Transverse colon (tissue), 4 donors: Measurements from ENCODE around the gene PTPRN. TPM values are rescaled to one million over a fixed set of nuclear protein-coding genes. Genes with fewer than 3 reads are reported as not detected.
"Not testable (repeated sequence)": the region's sequence is repeated elsewhere in the genome, so short reads cannot be mapped to it uniquely, and the experiment has no call there.

Experiments
- DNase-seq: peaks from one replicate; pipeline ENCODE4 v3.0.0-alpha.2; 2019
- H3K27ac ChIP-seq, 4 donors: fragments of 200-600 bp; sonication (generic); 2 replicates each; pipeline ENCODE4 v1.5.1; 2016 to 2018; ENCODE audit warnings: inconsistent platforms in 4 of 4
- H3K27me3 ChIP-seq: fragments of 200-600 bp; sonication (generic); 2 replicates; pipeline ENCODE4 v1.5.1; 2017; ENCODE audit warnings: inconsistent platforms
- H3K36me3 ChIP-seq, 4 donors: fragments of 200-600 bp; sonication (generic); 2 replicates each; pipeline ENCODE4 v1.5.1; 2017 to 2019; ENCODE audit warnings: inconsistent platforms in 4 of 4
- H3K4me1 ChIP-seq, 4 donors: fragments of 200-600 bp; sonication (generic); 2 replicates each; pipeline ENCODE4 v1.5.1; 2017 to 2020; ENCODE audit warnings: inconsistent platforms in 4 of 4
- H3K4me3 ChIP-seq, 4 donors: fragments of 200-600 bp; sonication (generic); 1 replicate in 1 of 4; 2 replicates in 3 of 4; pipeline versions ENCODE4 v1.5.1 to v1.6.1; 2017 to 2019; ENCODE audit warnings: inconsistent platforms in 4 of 4
- H3K9me3 ChIP-seq, 2 donors: fragments of 200-600 bp; sonication (generic); 2 replicates each; pipeline ENCODE4 v1.5.1; 2017 to 2019; ENCODE audit warnings: inconsistent platforms in 2 of 2
- CTCF ChIP-seq, 5 experiments: fragments of 200-600 bp in 3 of 5; fragments of 450-650 bp in 2 of 5; sonication (generic) in 3 of 5; IDR thresholded peaks; 1 replicate in 2 of 5; 2 replicates in 3 of 5; pipeline ENCODE4 v1.5.1; 2016 to 2017; ENCODE audit warnings: antibody characterized with exemption in 5 of 5, inconsistent platforms in 3 of 5, mild to moderate bottlenecking in 2 of 5, moderate library complexity in 1 of 5
- EP300 ChIP-seq: sonication (generic); formaldehyde crosslinking; IDR thresholded peaks from one replicate; pipeline ENCODE4 v1.6.1; 2017; ENCODE audit warnings: antibody characterized with exemption, low read depth
- POLR2A ChIP-seq: fragments of 450-650 bp; IDR thresholded peaks from one replicate; pipeline ENCODE4 v1.6.1; 2016; ENCODE audit warnings: antibody characterized with exemption, mild to moderate bottlenecking, moderate library complexity
- POLR2AphosphoS5 ChIP-seq, 3 donors: sonication (generic); formaldehyde crosslinking; IDR thresholded peaks; one replicate each; pipeline ENCODE4 v1.6.1; 2016; ENCODE audit warnings: antibody characterized with exemption in 3 of 3
- whole genome bisulfite sequencing, 2 donors: methylation state at CpG; one replicate each; pipeline ENCODE4 v1.1.5; 2018; ENCODE audit warnings: low coverage in 1 of 2; 5-methylcytosine and 5-hydroxymethylcytosine counted together
- in situ Hi-C, 4 donors: fragments of 200-750 bp; cut with MboI; loops; one replicate each; pipeline versions ENCODE4 v1.15.0 to v1.15.1; 2017; ENCODE audit warnings: low sequenced_read_pairs in 3 of 4, low pct_ligation_motif_present in 1 of 4, low pct_unique_long_range_greater_than_20kb in 1 of 4
- intact Hi-C: fragments of 100-400 bp; cut with DNase I; formaldehyde crosslinking; loops from one replicate; pipeline ENCODE4 v1.15.1; 2023; ENCODE audit warnings: low total_unique reads
- total RNA-seq, 4 donors: library from RNA; depleted of rRNA; stranded (reverse); fragments of >200 nt; gene quantifications; one replicate each; pipeline ENCODE4 v1.1.0, GENCODE V29; 2016

Gene PTPRN
- total RNA-seq, 4 donors from 2014 or later: 0.60 to 2.6 (median 2.1) TPM

- intact Hi-C loops: no loop called here
- in situ Hi-C loops: loop anchor here in 2 of 4 donors (25.0 kb wide), 1 partner anchor 286 kb away; the partner anchor contains the start of gene CFAP65 (in 2 of the 2)
- 63 to 71% methylated on average over 4 of the region's 4 CpGs for WGBS, 2 donors
- H3K27ac ChIP-seq: no peak overlapping the region
- no peaks in the 10 kb centered on the region for H3K36me3 ChIP-seq
- no peak for TF ChIP-seq POLR2A
- TF ChIP-seq POLR2AphosphoS5 (IDR thresholded peaks at IDR 0.05): no peak
- no peak for TF ChIP-seq EP300
- no peak for TF ChIP-seq CTCF (IDR thresholded peaks at IDR 0.05)
- H3K27me3 ChIP-seq: peaks cover 51% of the 10 kb centered on the region
- no peak overlapping the region for H3K4me3 ChIP-seq
- H3K9me3 ChIP-seq: no peaks in the 10 kb centered on the region
- no peaks in the 10 kb centered on the region for H3K4me1 ChIP-seq
- DNase-seq: no peak
Observed at GRCh38 chr2:219323434-219323833, 14.2 kb upstream of the PTPRN start.

DNA sequence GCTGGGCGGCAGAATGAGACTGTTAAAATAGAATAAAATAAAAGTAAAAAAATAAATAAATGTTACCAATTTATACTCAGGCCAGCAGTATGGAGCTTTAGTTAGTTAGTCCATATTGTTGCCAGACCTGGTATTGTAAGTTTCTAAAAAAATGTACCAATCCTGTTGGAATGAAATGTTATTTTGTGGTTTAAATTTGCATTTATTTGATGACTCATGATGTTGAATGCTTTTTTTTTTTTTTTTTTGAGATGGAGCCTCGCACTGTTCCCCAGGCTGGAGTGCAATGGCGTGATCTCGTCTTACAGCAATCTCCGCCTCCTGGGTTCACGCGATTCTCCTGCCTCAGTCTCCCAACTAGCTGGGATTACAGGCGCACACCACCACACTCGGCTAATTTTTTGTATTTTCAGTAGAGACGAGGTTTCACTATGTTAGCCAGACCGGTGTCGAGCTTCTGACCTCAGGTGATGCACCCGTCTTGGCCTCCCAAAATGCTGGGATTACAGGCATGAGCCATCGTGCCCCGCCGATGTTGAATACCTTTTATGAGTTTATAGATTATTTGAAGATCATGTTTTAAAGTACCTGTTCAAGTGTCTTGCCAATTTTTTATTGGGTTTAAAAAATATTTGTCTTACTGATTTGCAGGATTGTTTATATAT, 5.7 kb upstream of the PTPRN start:
- no peak overlapping the region for H3K27ac ChIP-seq
- no peak for TF ChIP-seq EP300
- no peak for TF ChIP-seq POLR2AphosphoS5 (IDR thresholded peaks at IDR 0.05)
- no peak for TF ChIP-seq POLR2A
- no peak for TF ChIP-seq CTCF (IDR thresholded peaks at IDR 0.05)
- peaks cover 35% of the 10 kb centered on the region for H3K27me3 ChIP-seq
- DNase-seq: no peak
- no peaks in the 10 kb centered on the region for H3K36me3 ChIP-seq
- WGBS, 2 donors: 76 to 82% methylated on average over 7 to 16 of the region's 16 CpGs
- H3K4me3 ChIP-seq: no peak overlapping the region
- intact Hi-C loops: no loop called here
- in situ Hi-C loops: loop anchor here in 2 of 4 donors (25.0 kb wide), 1 partner anchor 278 kb away; the partner anchor contains the start of gene CFAP65 (in 2 of the 2)
- no peaks in the 10 kb centered on the region for H3K9me3 ChIP-seq
- no peaks in the 10 kb centered on the region for H3K4me1 ChIP-seq

GRCh38 chr2:219312683-219313263, 3.6 kb upstream of the PTPRN start:
- H3K27ac ChIP-seq, intact Hi-C loops, H3K4me3 ChIP-seq, H3K9me3 ChIP-seq, H3K4me1 ChIP-seq, H3K36me3 ChIP-seq, DNase-seq: not testable (repeated sequence)
- in situ Hi-C loops: loop anchor here in 2 of 4 donors (25.0 kb wide), 1 partner anchor 275 kb away; the partner anchor contains the start of gene CFAP65 (in 2 of the 2)
- peaks cover 50% of the 10 kb centered on the region for H3K27me3 ChIP-seq
- 95% methylated on average over 49 of the region's 49 CpGs; no CpG with 5 or more reads in 1 of the 2 donors for whole genome bisulfite sequencing, 2 donors

- TF ChIP-seq POLR2AphosphoS5 (IDR thresholded peaks at IDR 0.05): no peak
- no peak for TF ChIP-seq POLR2A
- no peak for TF ChIP-seq CTCF (IDR thresholded peaks at IDR 0.05)
- no peak for TF ChIP-seq EP300
- H3K4me1 ChIP-seq: peaks cover 0 to 6% (median 0%) of the 10 kb centered on the region in 4 donors
- no peak overlapping the region for H3K27ac ChIP-seq
- in situ Hi-C loops (loop anchor here in 3 of 4 donors (10.0 to 25.0 kb wide), 2 partner anchors 154 to 271 kb away; partner anchors contain the start of gene CFAP65 (in 2 of the 3)), intact Hi-C loops (no loop called here)
- WGBS, 2 donors: 15 to 16% methylated on average over 5 to 41 of the region's 45 CpGs
- H3K27me3 ChIP-seq: peaks cover 71% of the 10 kb centered on the region
- peak; percentile 53 for DNase-seq
- H3K4me3 ChIP-seq: no peak overlapping the region
- H3K36me3 ChIP-seq: no peaks in the 10 kb centered on the region
- H3K9me3 ChIP-seq: no peaks in the 10 kb centered on the region
Observed at GRCh38 chr2:219308142-219309101, 779 bp downstream of the PTPRN start.
